Measurements from ENCODE around the gene ZBTB7C.

ZBTB7C gene

GRCh38 chr18:48166336-48166875 lies 242.8 kb downstream of the ZBTB7C start:
- Mint-ChIP-seq H3K27ac (peak overlapping the region in 1 of 3 experiments; percentile 96), H3K4me1 (peaks cover 71% of the 10 kb centered on the region), H3K9me3 (no peaks in the 10 kb centered on the region), H3K4me3 (no peak overlapping the region), H3K36me3 (ENCODE audit: low read depth) (no peaks in the 10 kb centered on the region), H3K27me3 (ENCODE audit: low read depth) (no peaks in the 10 kb centered on the region)
- TF ChIP-seq CTCF (IDR thresholded peaks at IDR 0.05; ENCODE audit: unreplicated experiment in 3 of 3), result no peak

GRCh38 chr18:48165111-48165866 lies 243.9 kb downstream of the ZBTB7C start:
- H3K4me3 Mint-ChIP-seq, result peak overlapping the region in 2 of 3 experiments; percentile 26
- H3K27me3 Mint-ChIP-seq (ENCODE audit: low read depth), result no peaks in the 10 kb centered on the region

GRCh38 chr18:48164701-48165100 lies 244.5 kb downstream of the ZBTB7C start:
- H3K36me3 Mint-ChIP-seq (ENCODE audit: low read depth), result no peaks in the 10 kb centered on the region
- TF ChIP-seq CTCF (IDR thresholded peaks at IDR 0.05; ENCODE audit: unreplicated experiment in 3 of 3), result no peak
- H3K4me1 Mint-ChIP-seq, result peaks cover 77% of the 10 kb centered on the region
- H3K4me3 Mint-ChIP-seq, result no peak overlapping the region
- no peaks in the 10 kb centered on the region for H3K9me3 Mint-ChIP-seq
- peak overlapping the region; percentile 71 to 91 (median 91) for H3K27ac Mint-ChIP-seq
- no peaks in the 10 kb centered on the region for H3K27me3 Mint-ChIP-seq (ENCODE audit: low read depth)

More at GRCh38 chr18:48165111-48165866, 243.9 kb downstream of the ZBTB7C start:
- Mint-ChIP-seq H3K9me3 (no peaks in the 10 kb centered on the region), H3K36me3 (ENCODE audit: low read depth) (no peaks in the 10 kb centered on the region), H3K27ac (peak overlapping the region; percentile 71 to 91 (median 91)), H3K4me1 (peaks cover 75% of the 10 kb centered on the region)
- no peak for TF ChIP-seq CTCF (IDR thresholded peaks at IDR 0.05; ENCODE audit: unreplicated experiment in 3 of 3)

- no peaks in the 10 kb centered on the region for H3K36me3 Mint-ChIP-seq (ENCODE audit: low read depth)
- peak overlapping the region in 2 of 3 experiments; percentile 18 to 38 for H3K4me3 Mint-ChIP-seq
Measured at GRCh38 chr18:48164116-48164515, 245.1 kb downstream of the ZBTB7C start.

GRCh38 chr18:48163738-48164115 lies 245.5 kb downstream of the ZBTB7C start:
- peak overlapping the region in 2 of 3 experiments; percentile 13 to 61 for H3K4me3 Mint-ChIP-seq
- no peaks in the 10 kb centered on the region for H3K27me3 Mint-ChIP-seq (ENCODE audit: low read depth)
- peaks cover 75% of the 10 kb centered on the region for H3K4me1 Mint-ChIP-seq
- H3K9me3 Mint-ChIP-seq, result no peaks in the 10 kb centered on the region
- H3K27ac Mint-ChIP-seq, result peak overlapping the region; percentile 91 to 92 (median 91)
- TF ChIP-seq CTCF (IDR thresholded peaks at IDR 0.05; ENCODE audit: unreplicated experiment in 3 of 3), result no peak
- no peaks in the 10 kb centered on the region for H3K36me3 Mint-ChIP-seq (ENCODE audit: low read depth)

More at GRCh38 chr18:48164116-48164515, 245.1 kb downstream of the ZBTB7C start:
- H3K9me3 Mint-ChIP-seq, result no peaks in the 10 kb centered on the region
- H3K27ac Mint-ChIP-seq, result peak overlapping the region; percentile 71 to 92 (median 91)
- TF ChIP-seq CTCF (IDR thresholded peaks at IDR 0.05; ENCODE audit: unreplicated experiment in 3 of 3), result no peak
- peaks cover 76% of the 10 kb centered on the region for H3K4me1 Mint-ChIP-seq
- H3K27me3 Mint-ChIP-seq (ENCODE audit: low read depth), result no peaks in the 10 kb centered on the region

All from nephron (organoid).